DOHH2 (cell line): ENCODE measurements around the gene PTPA.

ENCODE experiments used
- EZH2phosphoT487 ChIP-seq: fragments of 200-600 bp; sonication (generic); IDR thresholded peaks from 2 replicates; pipeline ENCODE4 v1.6.1; 2017; ENCODE audit warnings: borderline replicate concordance, mild to moderate bottlenecking, antibody characterized with exemption, low read length, moderate library complexity, mixed read lengths
- TF ChIP-seq, protein P1 (sequence below): fragments of 200-600 bp; sonication (generic); IDR thresholded peaks from one replicate; pipeline ENCODE4 v1.5.1; 2014; ENCODE audit warnings: antibody characterized with exemption, mild to moderate bottlenecking, low read depth, low read length; ENCODE audit not compliant: poor library complexity, severe bottlenecking

- TF ChIP-seq, protein P1, sequence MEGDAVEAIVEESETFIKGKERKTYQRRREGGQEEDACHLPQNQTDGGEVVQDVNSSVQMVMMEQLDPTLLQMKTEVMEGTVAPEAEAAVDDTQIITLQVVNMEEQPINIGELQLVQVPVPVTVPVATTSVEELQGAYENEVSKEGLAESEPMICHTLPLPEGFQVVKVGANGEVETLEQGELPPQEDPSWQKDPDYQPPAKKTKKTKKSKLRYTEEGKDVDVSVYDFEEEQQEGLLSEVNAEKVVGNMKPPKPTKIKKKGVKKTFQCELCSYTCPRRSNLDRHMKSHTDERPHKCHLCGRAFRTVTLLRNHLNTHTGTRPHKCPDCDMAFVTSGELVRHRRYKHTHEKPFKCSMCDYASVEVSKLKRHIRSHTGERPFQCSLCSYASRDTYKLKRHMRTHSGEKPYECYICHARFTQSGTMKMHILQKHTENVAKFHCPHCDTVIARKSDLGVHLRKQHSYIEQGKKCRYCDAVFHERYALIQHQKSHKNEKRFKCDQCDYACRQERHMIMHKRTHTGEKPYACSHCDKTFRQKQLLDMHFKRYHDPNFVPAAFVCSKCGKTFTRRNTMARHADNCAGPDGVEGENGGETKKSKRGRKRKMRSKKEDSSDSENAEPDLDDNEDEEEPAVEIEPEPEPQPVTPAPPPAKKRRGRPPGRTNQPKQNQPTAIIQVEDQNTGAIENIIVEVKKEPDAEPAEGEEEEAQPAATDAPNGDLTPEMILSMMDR = no peak
- no peak for TF ChIP-seq EZH2phosphoT487
Observed at GRCh38 chr9:129107651-129108050, 3.6 kb upstream of the PTPA start.
